Endothelial cell of umbilical vein (primary cell): Measurements from ENCODE around the gene NCKAP5. TPM values are rescaled to one million over a fixed set of nuclear protein-coding genes. Genes with fewer than 3 reads are reported as not detected.

Experiments
- BruUV-seq: library from RNA; stranded (reverse); fragments of 400-500 nt; replicated peaks from 2 replicates; lab custom pipeline; 2021; lab: Mats Ljungman, UMichigan
- CTCF ChIA-PET: fragments of 300-600, 350-600 bp; sonication (Branson Sonifier 250); formaldehyde crosslinking; loops from one replicate; lab custom pipeline; 2021; ENCODE audit warnings: antibody characterized with exemption, inconsistent platforms; lab: Charles Lee
- POLR2A ChIA-PET: fragments of 300-600, 350-600 bp; sonication (Branson Sonifier 250); formaldehyde crosslinking; loops from one replicate; lab custom pipeline; 2021; ENCODE audit warnings: antibody characterized with exemption, inconsistent platforms; lab: Charles Lee
- DNase-seq: peaks from one replicate; pipeline ENCODE4 v3.0.0-alpha.2; 2011; ENCODE audit warnings: low read depth, low spot score
- FAIRE-seq: peaks from 2 replicates; lab custom pipeline; 2011; peaks lifted over from hg19 to GRCh38; lab: Jason Lieb, UNC
- H2AFZ ChIP-seq: 2 replicates; pipeline ENCODE4 v1.6.0; 2012; ENCODE audit warnings: low read depth, low read length, control low read depth, inconsistent platforms
- H3K27ac ChIP-seq: 2 replicates; pipeline ENCODE4 v1.5.1; 2011; ENCODE audit warnings: low read depth, mild to moderate bottlenecking, control low read depth, low read length, moderate library complexity; ENCODE audit not compliant: insufficient read depth
- H3K27me3 ChIP-seq, 2 experiments: 2 replicates each; pipeline versions ENCODE4 v1.6.0 to v1.6.1; 2011; ENCODE audit warnings: low read length in 2 of 2, mixed read lengths in 1 of 2; ENCODE audit not compliant: control insufficient read depth in 2 of 2, insufficient read depth in 2 of 2
- H3K36me3 ChIP-seq, 2 experiments: 2 replicates in 1 of 2; 3 replicates in 1 of 2; pipeline ENCODE4 v1.5.1; 2011; ENCODE audit warnings: low read length in 2 of 2, mild to moderate bottlenecking in 1 of 2, moderate library complexity in 1 of 2; ENCODE audit not compliant: control insufficient read depth in 2 of 2, insufficient read depth in 2 of 2; ENCODE audit errors: extremely low read depth in 1 of 2
- H3K4me1 ChIP-seq: 3 replicates; pipeline ENCODE4 v1.5.1; 2011; ENCODE audit warnings: mild to moderate bottlenecking, low read length; ENCODE audit not compliant: control insufficient read depth, insufficient read depth; ENCODE audit errors: extremely low read depth
- H3K4me2 ChIP-seq: 2 replicates; pipeline ENCODE4 v1.6.1; 2011; ENCODE audit warnings: low read length, control low read depth, mixed read lengths; ENCODE audit not compliant: insufficient read depth
- H3K4me3 ChIP-seq, 3 experiments: fragments of 200-600 bp in 1 of 3; sonication (generic), shearing (Covaris generic) in 1 of 3; replicated peaks in 1 of 3; 2 replicates each; pipeline ENCODE4 v1.5.1; 2011 to 2016; ENCODE audit warnings: control low read depth in 3 of 3, low read length in 3 of 3, mild to moderate bottlenecking in 2 of 3, inconsistent platforms in 1 of 3, low read depth in 1 of 3, moderate library complexity in 1 of 3; ENCODE audit not compliant: insufficient read depth in 1 of 3
- H3K79me2 ChIP-seq: 2 replicates; pipeline ENCODE4 v1.6.0; 2012; ENCODE audit warnings: low read length, inconsistent platforms; ENCODE audit not compliant: control insufficient read depth, insufficient read depth
- H3K9ac ChIP-seq: replicated peaks from 2 replicates; pipeline ENCODE3; 2011; ENCODE audit warnings: low read length, control low read depth; ENCODE audit not compliant: insufficient read depth; ENCODE audit errors: extremely low read depth
- H3K9me1 ChIP-seq: replicated peaks from 3 replicates; pipeline ENCODE4 v1.6.0; 2011; ENCODE audit warnings: mild to moderate bottlenecking, low read length; ENCODE audit not compliant: control insufficient read depth, insufficient read depth; ENCODE audit errors: extremely low read depth
- H3K9me3 ChIP-seq: replicated peaks from 2 replicates; pipeline ENCODE4 v1.5.1; 2012; ENCODE audit warnings: low read length, inconsistent platforms; ENCODE audit not compliant: control insufficient read depth, insufficient read depth
- H4K20me1 ChIP-seq: replicated peaks from 2 replicates; pipeline ENCODE3; 2011; ENCODE audit warnings: mild to moderate bottlenecking, low read length; ENCODE audit not compliant: control insufficient read depth, insufficient read depth; ENCODE audit errors: extremely low read depth
- EZH2 ChIP-seq: IDR thresholded peaks from 2 replicates; pipeline ENCODE4 v1.6.1; 2012; ENCODE audit warnings: borderline replicate concordance, low read depth, mild to moderate bottlenecking, moderate library complexity, low read length, inconsistent platforms; ENCODE audit not compliant: severe bottlenecking
- FOS ChIP-seq: IDR thresholded peaks from 2 replicates; pipeline ENCODE4 v1.6.1; 2011; ENCODE audit warnings: mild to moderate bottlenecking, low read length, moderate library complexity, borderline replicate concordance; ENCODE audit not compliant: insufficient read depth
- GATA2 ChIP-seq: IDR thresholded peaks from 2 replicates; pipeline ENCODE4 v1.7.0; 2011; ENCODE audit warnings: low read depth, mild to moderate bottlenecking, moderate library complexity, mixed read lengths, low read length; ENCODE audit not compliant: insufficient read length, insufficient read depth
- JUN ChIP-seq: IDR thresholded peaks from 2 replicates; pipeline ENCODE4 v1.6.1; 2011; ENCODE audit warnings: borderline replicate concordance, low read depth; ENCODE audit not compliant: insufficient read length, insufficient read depth
- MYC ChIP-seq: IDR thresholded peaks from one replicate; pipeline ENCODE4 v1.6.1; 2011; ENCODE audit warnings: mild to moderate bottlenecking, low read depth, low read length
- POLR2A ChIP-seq: IDR thresholded peaks from 2 replicates; pipeline ENCODE4 v1.6.1; 2012; ENCODE audit warnings: low read depth, mild to moderate bottlenecking, control low read depth, low read length
- POLR2AphosphoS5 ChIP-seq: IDR thresholded peaks from 2 replicates; pipeline ENCODE4 v1.6.1; 2012; ENCODE audit warnings: low read depth, mild to moderate bottlenecking, control low read depth, low read length, moderate library complexity; ENCODE audit not compliant: insufficient read depth
- dilution Hi-C: fragments of 300-500 bp; cut with MboI; formaldehyde crosslinking; loops from one replicate; pipeline ENCODE4 v1.15.0; 2019; ENCODE audit warnings: low sequenced_read_pairs; ENCODE audit not compliant: extremely low pct_ligation_motif_present
- intact Hi-C: fragments of 100-400 bp; cut with micrococcal nuclease; formaldehyde crosslinking; loops from one replicate; pipeline ENCODE4 v1.10.0; 2022
- polyA plus RNA-seq, 4 experiments: library from polyadenylated mRNA; depleted of rRNA in 3 of 4; stranded (reverse) in 3 of 4; unstranded in 1 of 4; fragments of >200 nt; gene quantifications; 2 replicates each; pipeline versions ENCODE4 v1.2.1 to v1.2.3, GENCODE V29; 2011 to 2012; ENCODE audit warnings: missing spikeins in 1 of 4
- total RNA-seq: library from RNA; stranded (reverse); gene quantifications from 2 replicates; pipeline ENCODE4 v1.2.3, GENCODE V29; 2021
- TF ChIP-seq, protein P1 (sequence below): IDR thresholded peaks from 2 replicates; pipeline ENCODE4 v1.6.1; 2011; ENCODE audit not compliant: insufficient read depth, insufficient read length
- TF ChIP-seq, protein P2 (sequence below), 2 donors: IDR thresholded peaks; 1 replicate in 1 of 2; 2 replicates in 1 of 2; pipeline ENCODE4 v1.5.1; 2011; ENCODE audit warnings: low read length in 2 of 2, mild to moderate bottlenecking in 2 of 2, moderate library complexity in 2 of 2, control low read depth in 1 of 2, inconsistent platforms in 1 of 2, low read depth in 1 of 2; ENCODE audit not compliant: insufficient read depth in 1 of 2; ENCODE audit errors: extremely low read depth in 1 of 2

The NCKAP5 gene
- total and polyA plus RNA-seq, 2 donors (not counting 3 experiments of a cell fraction or from before 2014, with no cell fraction given): 0.47 to 3.3 TPM

DNA sequence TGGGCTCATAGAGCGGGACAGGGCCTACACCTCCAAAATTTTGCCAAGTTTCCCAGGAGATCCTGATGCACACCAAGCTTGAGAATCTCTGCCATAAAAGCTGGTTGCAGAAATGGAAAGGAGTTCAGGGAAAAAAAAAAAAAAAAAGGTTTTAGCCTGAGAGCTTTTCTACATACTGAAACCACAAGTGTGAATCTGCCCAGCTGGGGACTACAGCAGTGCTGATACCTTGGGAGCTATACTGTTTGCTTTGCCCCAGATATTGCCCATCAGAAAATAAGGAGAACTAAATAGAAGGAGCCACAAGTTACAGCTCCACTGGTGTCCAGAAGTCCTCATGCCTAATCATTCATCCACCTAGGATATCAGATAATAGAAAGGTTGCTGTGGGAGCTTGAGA, 38.4 kb upstream of the NCKAP5 start:
- intact Hi-C loops: no loop called here
- no peak for FAIRE-seq

More for the DNA sequence above, 38.4 kb upstream of the NCKAP5 start:
- Histone ChIP-seq H3K9me1 (no peaks in the 10 kb centered on the region), H3K4me3 (no peak overlapping the region), H4K20me1 (no peaks in the 10 kb centered on the region), H3K4me2 (no peak overlapping the region), H3K27ac (no peak overlapping the region), H3K27me3 (no peaks in the 10 kb centered on the region), H3K79me2 (no peaks in the 10 kb centered on the region), H3K9ac (no peak overlapping the region), H2AFZ (no peak overlapping the region), H3K36me3 (no peaks in the 10 kb centered on the region), H3K4me1 (peaks cover 10% of the 10 kb centered on the region), H3K9me3 (no peaks in the 10 kb centered on the region)
- ChIA-PET CTCF (interaction anchor here (0.7 to 3.3 kb wide), 5 partner anchors 15 to 173 kb away, joined by 3 to 10 read pairs (median 4); no protein-coding TSS in a partner anchor), POLR2A (no interaction called here)
- no TSS peak for BruUV-seq
- DNase-seq: no peak
- dilution Hi-C loops: no loop called here
- no peak for TF ChIP-seq POLR2AphosphoS5
- TF ChIP-seq FOS: no peak
- TF ChIP-seq MYC: no peak
- TF ChIP-seq, protein P1, sequence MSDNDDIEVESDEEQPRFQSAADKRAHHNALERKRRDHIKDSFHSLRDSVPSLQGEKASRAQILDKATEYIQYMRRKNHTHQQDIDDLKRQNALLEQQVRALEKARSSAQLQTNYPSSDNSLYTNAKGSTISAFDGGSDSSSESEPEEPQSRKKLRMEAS: no peak
- TF ChIP-seq POLR2A: no peak
- TF ChIP-seq JUN: no peak
- no peak for TF ChIP-seq GATA2
- TF ChIP-seq, protein P2, sequence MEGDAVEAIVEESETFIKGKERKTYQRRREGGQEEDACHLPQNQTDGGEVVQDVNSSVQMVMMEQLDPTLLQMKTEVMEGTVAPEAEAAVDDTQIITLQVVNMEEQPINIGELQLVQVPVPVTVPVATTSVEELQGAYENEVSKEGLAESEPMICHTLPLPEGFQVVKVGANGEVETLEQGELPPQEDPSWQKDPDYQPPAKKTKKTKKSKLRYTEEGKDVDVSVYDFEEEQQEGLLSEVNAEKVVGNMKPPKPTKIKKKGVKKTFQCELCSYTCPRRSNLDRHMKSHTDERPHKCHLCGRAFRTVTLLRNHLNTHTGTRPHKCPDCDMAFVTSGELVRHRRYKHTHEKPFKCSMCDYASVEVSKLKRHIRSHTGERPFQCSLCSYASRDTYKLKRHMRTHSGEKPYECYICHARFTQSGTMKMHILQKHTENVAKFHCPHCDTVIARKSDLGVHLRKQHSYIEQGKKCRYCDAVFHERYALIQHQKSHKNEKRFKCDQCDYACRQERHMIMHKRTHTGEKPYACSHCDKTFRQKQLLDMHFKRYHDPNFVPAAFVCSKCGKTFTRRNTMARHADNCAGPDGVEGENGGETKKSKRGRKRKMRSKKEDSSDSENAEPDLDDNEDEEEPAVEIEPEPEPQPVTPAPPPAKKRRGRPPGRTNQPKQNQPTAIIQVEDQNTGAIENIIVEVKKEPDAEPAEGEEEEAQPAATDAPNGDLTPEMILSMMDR (IDR thresholded peaks at IDR 0.05; ENCODE audit: extremely low read depth in 1 of 2, insufficient read depth in 1 of 2, low read depth in 1 of 2, low read length in 2 of 2): no peak
- TF ChIP-seq EZH2: no peak
